ENCODE data around the gene NRN1L.

- TF ChIP-seq ELF4 (IDR thresholded peaks at IDR 0.05), result no peak
- TF ChIP-seq SP1 (IDR thresholded peaks at IDR 0.05), result no peak
These were observed 39.6 kb downstream of the NRN1L start for GRCh38 chr16:67924140-67924906.
